GM18505 (cell line): ENCODE measurements around the gene TTLL12.

Experiments used
- ATAC-seq: cut with Tn5 transposase; IDR thresholded peaks from one replicate; pipeline ENCODE4 v1.9.1; 2021; ENCODE audit not compliant: unreplicated experiment
- POLR2A ChIP-seq: IDR thresholded peaks from 4 replicates; pipeline ENCODE4 v1.6.1; 2011; ENCODE audit warnings: borderline replicate concordance; ENCODE audit not compliant: insufficient read depth, insufficient read length; ENCODE audit errors: extremely low read depth

TTLL12 gene

DNA sequence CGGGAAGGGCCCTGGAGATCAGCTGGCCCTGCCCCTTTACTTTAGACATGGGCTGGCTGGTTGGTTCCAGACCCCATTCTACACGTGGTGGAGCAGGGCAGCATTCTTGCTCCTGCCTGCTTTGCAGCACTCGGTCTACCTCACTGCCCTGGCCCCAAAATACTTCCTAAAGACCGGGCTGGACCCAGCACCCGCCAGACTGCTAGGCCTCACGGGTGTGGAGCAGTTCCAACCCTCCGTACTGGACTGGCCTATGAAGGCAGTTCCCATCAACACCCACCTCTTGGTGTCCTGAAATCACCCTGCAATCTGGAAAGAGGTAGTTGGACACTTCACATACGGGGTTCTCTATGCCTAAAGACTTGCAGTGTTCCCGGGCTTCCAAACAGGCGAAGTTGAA lies 50.1 kb downstream of the TTLL12 start:
- ATAC-seq: no peak
- TF ChIP-seq POLR2A: no peak

DNA sequence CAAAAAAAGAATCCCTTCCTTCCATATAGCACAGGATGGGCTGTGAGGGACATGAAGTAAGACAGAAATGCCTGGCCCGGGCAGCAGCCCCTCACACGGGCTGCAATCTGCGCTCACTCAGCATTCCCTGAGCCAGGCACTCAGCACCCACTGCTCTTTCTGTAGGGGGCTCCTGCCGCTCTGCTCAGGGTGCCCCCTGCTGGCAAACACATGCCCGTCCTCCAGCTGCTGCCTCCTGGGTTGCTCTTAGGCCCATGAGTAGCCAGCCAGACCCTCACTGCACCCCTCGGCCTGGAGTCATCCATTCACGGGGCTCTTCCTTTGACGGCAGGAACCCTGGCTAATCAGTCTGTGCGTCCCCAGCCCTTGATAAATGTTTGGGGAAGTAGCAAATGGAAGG lies 50.7 kb downstream of the TTLL12 start:
- no peak for TF ChIP-seq POLR2A
- no peak for ATAC-seq

DNA sequence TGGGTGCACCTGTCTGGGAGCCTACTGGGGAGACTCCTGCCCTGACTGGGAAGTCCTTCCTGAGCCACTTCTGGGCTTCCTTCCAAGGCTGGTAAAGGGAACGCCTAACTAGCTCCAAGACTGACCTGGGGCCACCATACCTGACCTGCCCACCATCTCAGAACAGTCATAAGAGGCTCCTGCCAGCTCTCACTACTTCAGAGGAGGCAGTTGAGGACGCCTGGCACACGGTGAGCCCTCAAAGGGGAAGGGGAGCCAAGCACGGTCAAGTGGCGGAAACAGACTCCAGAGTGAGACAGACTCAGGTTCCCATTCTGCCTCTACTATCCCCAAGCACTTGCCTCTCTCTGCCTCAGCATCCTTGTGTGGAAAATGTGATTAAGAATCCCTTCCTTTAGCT lies 51.4 kb downstream of the TTLL12 start:
- no peak for TF ChIP-seq POLR2A
- no peak for ATAC-seq

DNA sequence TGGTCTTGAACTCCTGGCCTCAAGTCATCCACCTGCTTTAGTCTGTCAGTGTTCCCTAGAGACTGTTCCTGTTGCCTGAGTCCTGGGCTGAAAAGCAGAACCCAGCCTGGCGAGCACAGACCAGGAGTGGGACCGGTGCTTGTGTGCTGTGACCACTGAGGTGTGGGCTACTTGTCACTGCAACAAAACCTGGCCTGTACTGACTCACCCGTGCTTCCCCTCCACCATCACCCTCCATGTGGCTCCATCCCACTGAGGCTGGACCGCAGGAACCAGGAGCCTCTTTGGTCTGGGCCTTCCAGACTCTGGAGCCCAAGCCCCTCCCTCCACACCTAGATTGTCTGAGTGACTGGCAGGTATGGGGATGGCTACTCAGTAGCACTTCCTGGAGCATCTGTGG lies 52.4 kb downstream of the TTLL12 start:
- TF ChIP-seq POLR2A: no peak
- ATAC-seq: no peak

DNA sequence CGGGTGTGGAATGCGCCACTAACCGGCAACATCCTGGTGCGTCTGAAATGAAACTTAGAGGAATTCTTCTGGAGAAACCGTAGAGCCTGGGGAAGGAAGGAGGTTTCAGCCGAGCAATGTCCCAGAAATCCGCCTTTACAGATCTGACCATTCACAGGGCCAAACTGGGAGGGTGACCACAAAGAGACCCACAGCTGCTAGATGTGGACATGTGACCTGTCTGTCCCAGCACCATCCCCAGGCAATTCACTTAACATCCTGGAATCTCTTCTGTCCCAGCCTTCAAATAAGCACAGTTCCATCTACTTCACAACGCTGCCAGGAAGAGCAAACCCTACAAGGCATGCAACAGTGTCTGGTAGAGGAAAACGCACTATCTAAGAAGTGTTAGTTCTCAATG lies 53.5 kb downstream of the TTLL12 start:
- no peak for ATAC-seq
- TF ChIP-seq POLR2A: no peak

DNA sequence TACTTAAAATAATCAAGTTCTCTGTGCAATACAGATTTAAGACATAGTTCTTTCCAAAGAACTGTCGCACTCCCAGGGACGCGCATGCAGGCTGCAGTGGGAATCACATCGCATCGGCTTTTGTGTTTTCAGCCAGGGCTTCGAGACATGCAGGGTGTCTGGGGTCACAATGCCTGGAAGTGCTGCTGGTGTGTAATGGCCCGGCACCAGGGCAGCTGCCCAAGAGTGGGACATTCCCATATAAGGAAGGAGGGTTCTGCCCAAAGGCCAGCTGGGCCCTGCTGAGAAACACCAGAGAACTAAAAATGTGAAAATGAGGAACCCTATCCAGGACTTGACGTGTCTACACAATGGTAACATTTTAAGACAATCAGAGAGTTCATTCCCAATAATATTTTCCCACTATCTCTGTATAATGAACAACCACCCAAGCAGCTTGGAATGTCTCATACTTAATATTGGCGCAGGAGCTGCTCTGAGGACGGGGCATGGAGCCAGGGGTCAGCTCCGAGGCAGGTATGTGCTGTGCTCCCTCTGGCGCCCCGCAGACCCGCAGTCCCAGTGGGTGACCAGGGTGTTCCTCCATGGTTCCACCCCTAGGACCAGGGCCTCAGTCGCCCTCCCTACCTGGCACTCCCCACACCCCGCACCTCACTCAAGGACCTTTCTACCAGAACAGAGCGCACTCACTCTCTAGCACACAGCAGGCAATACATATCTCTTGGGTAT lies 55.0 kb downstream of the TTLL12 start:
- TF ChIP-seq POLR2A: no peak
- no peak for ATAC-seq

DNA sequence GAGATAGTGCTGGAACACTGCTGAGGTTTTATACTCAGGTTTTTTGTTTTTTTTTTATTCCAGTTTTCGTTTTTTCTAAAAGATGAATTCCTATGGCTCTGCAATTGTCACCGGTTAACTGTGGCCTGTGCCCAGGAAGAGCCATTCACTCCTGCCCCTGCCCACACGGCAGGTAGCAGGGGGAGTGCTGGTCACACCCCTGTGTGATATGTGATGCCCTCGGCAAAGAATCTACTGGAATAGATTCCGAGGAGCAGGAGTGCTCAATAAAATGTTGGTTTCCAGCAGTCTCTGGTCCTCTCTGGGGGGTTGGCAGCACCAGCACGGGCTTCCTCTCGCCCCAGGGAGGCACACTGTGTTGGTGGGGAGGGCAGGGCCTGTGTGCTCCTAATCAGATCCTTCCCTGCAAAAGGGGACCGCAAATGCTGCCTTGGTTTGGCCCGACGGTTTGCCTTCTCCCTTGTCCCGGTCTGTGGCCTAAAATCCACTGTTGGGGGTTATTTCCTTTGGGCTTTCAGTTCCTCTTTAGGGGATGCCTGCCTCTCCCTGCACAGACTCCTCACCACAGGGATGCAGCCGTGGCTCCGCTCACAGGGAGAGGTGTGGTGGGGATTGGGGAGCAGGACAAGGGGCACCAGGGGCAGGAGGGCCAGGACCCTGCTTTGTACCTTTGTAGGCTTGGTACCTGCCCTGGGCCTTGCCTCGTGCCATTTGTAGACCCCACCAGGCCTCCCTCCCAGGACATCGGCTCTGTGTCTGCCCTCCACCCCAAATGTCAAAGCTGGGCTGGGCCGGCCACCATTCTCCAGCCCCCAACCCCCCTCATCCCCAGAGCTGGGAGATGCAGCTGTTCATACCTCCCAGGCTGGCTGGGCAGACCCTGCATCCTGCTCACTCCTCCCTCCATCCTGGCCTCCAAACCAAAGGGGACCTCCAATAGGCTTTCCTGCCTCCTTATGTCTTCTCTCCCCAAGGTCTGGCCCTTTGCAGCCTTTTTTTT lies 57.2 kb downstream of the TTLL12 start:
- no peak for ATAC-seq
- TF ChIP-seq POLR2A: no peak

DNA sequence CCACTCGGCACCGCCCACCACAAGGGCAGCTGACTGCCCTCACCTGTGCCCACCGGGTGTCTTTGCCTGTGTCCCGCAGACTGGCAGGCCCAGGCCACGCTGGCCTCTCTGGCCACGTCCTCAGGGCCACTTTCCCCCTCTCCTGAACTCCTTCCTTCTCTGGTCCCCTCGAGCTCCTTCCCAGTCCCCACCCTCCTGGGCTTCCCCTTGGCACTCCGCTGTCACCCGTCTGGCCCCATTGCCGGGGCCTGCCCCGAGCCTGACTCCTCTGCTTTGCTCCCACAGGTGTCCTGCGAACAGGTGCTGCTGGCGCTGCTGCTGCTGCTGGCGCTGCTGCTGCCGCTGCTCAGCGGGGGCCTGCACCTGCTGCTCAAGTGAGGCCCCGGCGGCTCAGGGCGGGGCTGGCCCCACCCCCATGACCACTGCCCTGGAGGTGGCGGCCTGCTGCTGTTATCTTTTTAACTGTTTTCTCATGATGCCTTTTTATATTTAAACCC lies 58.0 kb downstream of the TTLL12 start:
- no peak for TF ChIP-seq POLR2A
- ATAC-seq: no peak

DNA sequence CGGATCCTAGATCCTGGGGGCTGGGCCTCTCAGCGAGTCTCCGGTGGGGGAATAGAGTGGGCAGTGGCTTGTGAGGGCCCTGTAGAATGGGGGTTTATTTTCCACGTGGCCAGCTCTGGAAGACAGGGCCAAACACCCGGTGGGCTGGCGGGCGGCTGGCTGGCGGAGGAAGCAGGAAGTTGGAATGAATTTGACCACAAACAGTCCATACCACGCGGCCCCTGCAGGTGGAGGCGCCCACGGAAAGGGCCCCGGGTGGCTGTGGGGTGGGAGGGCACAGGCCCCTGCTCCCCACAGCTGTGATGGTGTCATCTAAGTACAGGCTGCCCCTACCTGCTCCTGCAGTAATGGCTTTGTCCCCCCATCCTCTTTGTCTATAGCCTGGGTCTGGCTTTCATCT lies 58.8 kb downstream of the TTLL12 start:
- ATAC-seq: no peak
- TF ChIP-seq POLR2A: no peak

DNA sequence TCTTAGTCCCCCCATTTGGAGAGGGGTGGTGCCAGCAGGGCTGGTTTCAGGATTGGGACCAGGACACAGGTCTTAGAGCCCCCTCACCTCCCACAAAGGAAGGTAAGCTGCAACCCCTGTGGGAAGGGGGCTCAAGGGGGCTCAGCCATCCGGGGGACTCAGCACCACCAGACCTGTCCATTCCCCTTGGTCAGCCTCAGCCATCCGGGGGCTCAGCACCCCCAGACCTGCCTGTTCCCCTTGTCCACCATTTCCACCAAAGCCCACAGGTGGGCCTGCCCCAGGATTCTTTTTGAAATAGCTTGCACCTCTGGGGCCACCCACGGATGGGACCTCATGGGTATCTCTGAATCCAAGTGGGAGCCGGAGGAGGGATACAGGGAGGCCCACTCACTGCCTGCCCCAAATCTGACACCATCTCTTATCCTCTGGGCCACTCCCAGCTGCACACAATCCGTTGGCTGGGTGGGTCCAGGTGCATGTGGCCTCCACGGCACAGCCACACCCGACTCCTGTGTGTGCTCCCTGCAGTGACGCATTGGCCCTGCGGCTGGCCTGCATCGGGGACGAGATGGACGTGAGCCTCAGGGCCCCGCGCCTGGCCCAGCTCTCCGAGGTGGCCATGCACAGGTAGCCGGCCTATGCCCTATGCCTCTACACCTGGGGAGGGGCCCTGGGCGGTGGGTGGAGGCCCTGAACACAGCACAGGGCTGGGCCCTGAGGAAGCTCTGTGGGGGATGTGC lies 59.6 kb downstream of the TTLL12 start:
- no peak for ATAC-seq
- no peak for TF ChIP-seq POLR2A

DNA sequence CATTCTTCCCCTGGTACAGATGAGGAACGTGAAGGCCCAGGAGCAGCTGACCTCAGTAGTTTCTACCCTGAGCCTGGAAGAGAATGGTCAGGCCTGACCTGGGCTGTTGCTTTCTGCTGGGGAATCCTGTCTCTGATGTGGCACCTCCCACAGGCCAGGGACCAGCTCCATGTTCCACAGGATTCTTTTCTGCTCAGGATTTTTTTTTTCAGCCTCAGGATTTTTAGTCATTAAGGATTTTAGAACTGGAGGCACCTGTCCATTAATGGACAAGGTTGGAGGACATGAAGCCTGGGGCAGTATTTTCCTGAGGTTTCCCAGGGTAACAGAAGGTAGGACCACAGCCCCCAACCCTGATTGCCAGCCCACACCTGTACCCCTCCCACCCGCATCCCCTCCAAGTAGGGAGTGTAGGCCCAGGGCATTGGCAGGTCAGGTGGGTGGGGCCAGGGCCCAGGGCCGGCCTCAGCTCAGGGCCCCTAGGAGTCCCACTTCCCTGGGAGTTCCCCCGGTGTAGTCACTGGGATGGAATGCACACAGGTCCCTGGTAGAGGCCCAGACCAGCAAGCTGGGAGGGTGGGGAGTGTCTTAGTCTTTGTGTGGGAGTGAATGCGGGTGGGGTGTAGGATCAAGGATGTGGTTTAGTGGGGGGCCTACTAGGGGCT lies 60.3 kb downstream of the TTLL12 start:
- no peak for TF ChIP-seq POLR2A
- no peak for ATAC-seq

DNA sequence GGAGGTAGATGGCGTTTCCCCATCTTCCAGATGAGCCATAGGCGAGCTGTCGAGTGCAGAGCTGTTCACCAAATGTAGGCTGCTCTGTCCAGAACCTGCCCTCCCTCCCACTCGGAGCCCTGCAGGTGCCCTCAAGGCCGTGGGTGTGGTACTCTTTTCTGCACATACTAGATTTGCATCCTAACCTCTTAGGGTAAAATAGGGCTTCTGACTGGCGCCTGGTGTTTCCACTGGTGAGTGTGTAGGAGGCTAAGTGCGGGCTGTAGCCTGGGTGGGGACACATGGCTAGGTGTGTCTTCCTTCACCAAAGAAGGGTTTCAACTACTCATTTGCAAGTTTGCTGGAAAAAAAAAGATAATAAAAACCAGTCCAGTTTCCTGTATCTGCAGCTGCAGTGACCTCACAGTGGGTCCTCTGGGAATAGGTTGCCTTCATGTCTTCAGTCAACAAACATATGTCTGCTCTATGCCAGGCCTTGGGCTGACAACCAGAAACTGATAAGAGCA lies 67.9 kb downstream of the TTLL12 start:
- ATAC-seq: no peak
- no peak for TF ChIP-seq POLR2A

DNA sequence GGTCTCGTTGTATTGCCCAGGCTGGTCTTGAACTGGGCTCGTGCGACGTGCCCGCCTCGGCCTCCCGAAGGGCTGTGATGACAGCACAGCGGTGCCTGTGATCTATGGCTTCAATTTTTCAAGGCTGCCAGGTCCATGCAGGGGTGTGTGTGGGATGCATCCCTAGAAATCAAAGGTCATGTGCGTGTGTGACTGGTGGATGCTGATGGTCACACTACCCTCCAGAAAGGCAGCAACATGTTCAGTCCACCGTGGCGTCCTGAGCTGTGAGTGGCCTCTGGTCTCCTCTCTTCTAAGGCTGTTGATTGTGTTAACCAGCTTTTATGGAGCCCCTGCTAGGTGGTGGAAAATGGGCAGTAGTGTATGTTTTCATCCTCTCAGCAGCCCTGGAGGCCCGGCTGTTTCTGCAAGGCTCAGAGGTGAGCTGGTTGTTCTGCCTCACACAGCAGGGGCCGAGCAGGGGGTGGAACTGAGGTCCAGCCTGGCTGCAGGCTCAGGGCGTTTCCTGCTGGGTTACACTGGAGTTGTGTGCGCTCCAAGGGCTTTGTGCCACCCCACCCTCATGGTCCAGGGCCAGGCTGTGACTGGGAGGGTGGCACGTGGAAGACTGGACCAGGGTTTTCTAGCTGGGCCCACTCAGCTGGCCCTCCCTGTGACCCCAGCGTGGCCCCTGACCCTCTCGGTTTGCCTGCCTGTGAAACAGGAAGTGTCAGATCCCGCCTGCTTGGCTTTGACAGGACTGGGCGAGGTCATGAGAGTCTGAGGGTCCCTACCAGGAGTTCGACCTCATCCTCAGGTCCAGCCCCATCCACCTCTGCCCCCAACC lies 68.7 kb downstream of the TTLL12 start:
- ATAC-seq: no peak
- no peak for TF ChIP-seq POLR2A
